Kidney (tissue), 14 donors: Measurements from ENCODE around the gene MMD2. TPM values are rescaled to one million over a fixed set of nuclear protein-coding genes. Genes with fewer than 3 reads are reported as not detected.
A peak's percentile ranks its signal among the peaks of the same experiment; 100 is the strongest.

Experiments used
- DNase-seq, 5 donors: peaks; one replicate each; pipeline ENCODE4 v3.0.0-alpha.2; 2013 to 2020
- FAIRE-seq: peaks from 2 replicates; lab custom pipeline; 2012; peaks lifted over from hg19 to GRCh38; lab: Jason Lieb, UNC
- H3K27ac ChIP-seq, 2 donors: one replicate each; pipeline ENCODE4 v1.7.0; 2013; ENCODE audit warnings: low read depth in 2 of 2, low read length in 2 of 2, inconsistent platforms in 1 of 2
- H3K27me3 ChIP-seq: one replicate; pipeline ENCODE4 v1.7.1; 2013; ENCODE audit warnings: low read length, inconsistent platforms; ENCODE audit not compliant: control insufficient read depth, insufficient read depth
- H3K36me3 ChIP-seq, 3 donors: one replicate each; pipeline versions ENCODE4 v1.7.0 to v1.7.1; 2013; ENCODE audit warnings: low read length in 3 of 3, control low read depth in 1 of 3, inconsistent platforms in 1 of 3; ENCODE audit not compliant: insufficient read depth in 3 of 3, control insufficient read depth in 2 of 3
- H3K4me1 ChIP-seq, 3 donors: one replicate each; pipeline versions ENCODE4 v1.7.0 to v1.7.1; 2013; ENCODE audit warnings: low read length in 3 of 3, inconsistent platforms in 1 of 3, low read depth in 1 of 3; ENCODE audit not compliant: control insufficient read depth in 2 of 3, insufficient read depth in 2 of 3
- H3K4me3 ChIP-seq, 3 donors: one replicate each; pipeline versions ENCODE4 v1.7.0 to v1.8.1; 2013; ENCODE audit warnings: low read length in 3 of 3, control low read depth in 1 of 3, inconsistent platforms in 1 of 3
- H3K9ac ChIP-seq, 3 donors: one replicate each; pipeline versions ENCODE4 v1.7.0 to v1.7.1; 2013; ENCODE audit warnings: low read length in 3 of 3, control low read depth in 1 of 3, inconsistent platforms in 1 of 3
- H3K9me3 ChIP-seq, 3 donors: one replicate each; pipeline versions ENCODE4 v1.7.0 to v1.7.1; 2013; ENCODE audit warnings: low read length in 3 of 3, control low read depth in 1 of 3, inconsistent platforms in 1 of 3; ENCODE audit not compliant: control insufficient read depth in 2 of 3, insufficient read depth in 1 of 3
- intact Hi-C: fragments of 100-400 bp; cut with DNase I; formaldehyde crosslinking; loops from one replicate; pipeline ENCODE4 v1.11.1; 2022
- polyA plus RNA-seq: library from polyadenylated mRNA; stranded (reverse); fragments of 350-450 nt; fragmentation: Illumina TruSeq; extraction: RNeasy Lipid Tissue Mini Kit (QIAGEN cat#74804); gene quantifications from one replicate; pipeline ENCODE4 v1.2.3, GENCODE V29; 2014; ENCODE audit warnings: low read depth, low replicate concordance; ENCODE audit not compliant: insufficient read depth
- total RNA-seq: library from RNA; stranded (reverse); fragmentation: NEBNext Ultra II Directional; extraction: Animal tissue kit (Norgen Biotek cat#: 25700); gene quantifications from one replicate; pipeline ENCODE4 v1.2.1, GENCODE V29; 2021
- TF ChIP-seq, protein P1 (sequence below): IDR thresholded peaks from 3 replicates; pipeline ENCODE4 v1.5.1; 2012; ENCODE audit warnings: mild to moderate bottlenecking, moderate library complexity, borderline replicate concordance; ENCODE audit not compliant: insufficient read depth; ENCODE audit errors: extremely low read depth
- donor health status: control.
- donor health status: control.
- donor health status: control.
- donor health status: control.
- donor health status: control.
- donor health status: DM: yes; HTN: yes; CAD: no.
- donor health status: Normal renal cell carcinoma (clear cell type).

The MMD2 gene
- total and polyA plus RNA-seq, 2 donors from 2014 or later, result not detected

GRCh38 chr7:4934419-4935025, 24.5 kb downstream of the MMD2 start:
- H3K4me1 ChIP-seq, result no peaks in the 10 kb centered on the region
- H3K36me3 ChIP-seq, result no peaks in the 10 kb centered on the region
- FAIRE-seq (no peak), DNase-seq (no peak)
- no peak overlapping the region for H3K27ac ChIP-seq
- intact Hi-C loops, result no loop called here
- no peak overlapping the region for H3K4me3 ChIP-seq
- H3K9ac ChIP-seq, result no peak overlapping the region
- TF ChIP-seq, protein P1, sequence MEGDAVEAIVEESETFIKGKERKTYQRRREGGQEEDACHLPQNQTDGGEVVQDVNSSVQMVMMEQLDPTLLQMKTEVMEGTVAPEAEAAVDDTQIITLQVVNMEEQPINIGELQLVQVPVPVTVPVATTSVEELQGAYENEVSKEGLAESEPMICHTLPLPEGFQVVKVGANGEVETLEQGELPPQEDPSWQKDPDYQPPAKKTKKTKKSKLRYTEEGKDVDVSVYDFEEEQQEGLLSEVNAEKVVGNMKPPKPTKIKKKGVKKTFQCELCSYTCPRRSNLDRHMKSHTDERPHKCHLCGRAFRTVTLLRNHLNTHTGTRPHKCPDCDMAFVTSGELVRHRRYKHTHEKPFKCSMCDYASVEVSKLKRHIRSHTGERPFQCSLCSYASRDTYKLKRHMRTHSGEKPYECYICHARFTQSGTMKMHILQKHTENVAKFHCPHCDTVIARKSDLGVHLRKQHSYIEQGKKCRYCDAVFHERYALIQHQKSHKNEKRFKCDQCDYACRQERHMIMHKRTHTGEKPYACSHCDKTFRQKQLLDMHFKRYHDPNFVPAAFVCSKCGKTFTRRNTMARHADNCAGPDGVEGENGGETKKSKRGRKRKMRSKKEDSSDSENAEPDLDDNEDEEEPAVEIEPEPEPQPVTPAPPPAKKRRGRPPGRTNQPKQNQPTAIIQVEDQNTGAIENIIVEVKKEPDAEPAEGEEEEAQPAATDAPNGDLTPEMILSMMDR, result no peak
- no peaks in the 10 kb centered on the region for H3K27me3 ChIP-seq
- H3K9me3 ChIP-seq, result no peaks in the 10 kb centered on the region

DNA sequence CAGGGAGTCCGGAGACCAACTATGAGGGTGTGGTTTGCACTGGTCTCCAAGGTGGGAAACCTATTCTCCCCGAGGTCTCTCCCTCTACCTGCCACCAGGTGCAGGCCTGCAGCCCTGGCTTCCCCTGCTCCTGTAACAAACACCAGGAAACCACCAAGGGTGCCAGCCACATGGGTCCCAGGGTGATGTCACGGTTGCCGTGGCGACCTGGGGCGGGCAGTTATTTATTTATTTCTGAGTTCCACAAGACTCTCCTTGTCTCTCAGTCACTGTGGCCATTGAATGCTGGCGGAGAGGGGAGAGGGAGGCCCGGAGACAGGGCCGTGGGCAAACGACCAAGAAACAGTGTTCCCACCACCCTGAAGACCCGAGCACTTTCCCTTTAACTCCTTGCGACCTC, 27.0 kb downstream of the MMD2 start:
- Histone ChIP-seq H3K36me3 (no peaks in the 10 kb centered on the region), H3K9me3 (no peaks in the 10 kb centered on the region), H3K27me3 (no peaks in the 10 kb centered on the region), H3K4me3 (no peak overlapping the region), H3K27ac (no peak overlapping the region), H3K4me1 (no peaks in the 10 kb centered on the region), H3K9ac (no peak overlapping the region)
- intact Hi-C loops, result no loop called here
- TF ChIP-seq, protein P1, result no peak
- peak in 4 of 5 donors; percentile 66 to 76 (median 71) for DNase-seq
- no peak for FAIRE-seq

GRCh38 chr7:4929005-4929404, 30.0 kb downstream of the MMD2 start:
- Histone ChIP-seq H3K36me3 (no peaks in the 10 kb centered on the region), H3K9ac (no peak overlapping the region), H3K27ac (no peak overlapping the region), H3K4me3 (no peak overlapping the region), H3K9me3 (no peaks in the 10 kb centered on the region), H3K4me1 (no peaks in the 10 kb centered on the region), H3K27me3 (no peaks in the 10 kb centered on the region)
- intact Hi-C loops, result no loop called here
- no peak for FAIRE-seq
- DNase-seq, result no peak
- TF ChIP-seq, protein P1, result no peak

DNA sequence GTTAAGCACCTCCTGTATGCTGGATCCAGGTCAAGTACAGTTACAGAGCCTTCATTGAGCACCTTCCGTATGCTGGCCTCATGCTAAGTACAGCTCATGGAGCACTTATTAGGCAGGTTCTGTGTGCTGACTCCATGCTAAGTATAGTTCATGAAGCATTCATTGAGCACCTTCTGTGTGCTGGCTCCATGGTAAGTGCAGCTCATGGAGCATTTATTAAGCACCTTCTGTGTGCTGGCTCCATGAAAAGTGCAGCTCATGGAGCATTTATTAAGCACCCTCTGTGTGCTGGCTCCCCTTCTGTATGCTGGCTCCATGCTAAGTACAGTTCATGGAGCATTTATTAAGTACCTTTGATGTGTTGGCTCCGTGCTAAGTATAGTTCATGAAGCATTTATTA, 30.5 kb downstream of the MMD2 start:
- no peak for FAIRE-seq
- TF ChIP-seq, protein P1, result no peak

More for the DNA sequence above, 30.5 kb downstream of the MMD2 start:
- intact Hi-C loops, result no loop called here
- no peaks in the 10 kb centered on the region for H3K4me1 ChIP-seq
- H3K36me3 ChIP-seq, result no peaks in the 10 kb centered on the region
- no peaks in the 10 kb centered on the region for H3K9me3 ChIP-seq
- H3K4me3 ChIP-seq, result no peak overlapping the region
- no peak for DNase-seq
- H3K27me3 ChIP-seq, result no peaks in the 10 kb centered on the region
- H3K27ac ChIP-seq, result no peak overlapping the region
- no peak overlapping the region for H3K9ac ChIP-seq
